ENCODE measurements around the gene BICD1. TPM values are rescaled to one million over a fixed set of nuclear protein-coding genes. Genes with fewer than 3 reads are reported as not detected.

Gene BICD1
- total and polyA plus RNA-seq, 4 donors: 0.46 to 3.4 (median 1.1) TPM

DNA sequence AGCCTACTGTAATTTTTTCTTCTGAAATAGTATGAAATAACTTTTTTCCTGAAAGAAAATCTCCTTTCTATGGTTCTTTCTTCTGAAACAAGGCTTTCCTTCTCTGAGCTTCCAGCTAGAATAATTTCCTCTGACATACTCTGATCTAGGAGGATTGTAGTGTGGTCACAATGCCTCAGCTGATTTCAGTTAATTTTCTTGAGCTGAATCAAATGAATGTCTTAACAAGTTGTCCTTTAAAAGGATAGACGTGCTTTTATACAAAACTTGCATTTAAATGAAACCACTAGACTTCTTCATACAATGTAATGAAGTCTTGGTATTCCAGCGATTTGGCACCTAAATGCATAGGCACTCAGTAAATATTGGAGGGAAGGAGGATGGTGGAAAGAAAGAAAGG is 94.4 kb downstream of the BICD1 start:
- DNase-seq (ENCODE audit: low spot score): no peak
- Histone ChIP-seq H3K9ac (ENCODE audit: low read depth in 1 of 2, low read length in 2 of 2) (no peak overlapping the region), H3K27me3 (ENCODE audit: control insufficient read depth in 4 of 4, insufficient read depth in 4 of 4, low read length in 3 of 4) (no peaks in the 10 kb centered on the region), H3K36me3 (ENCODE audit: control insufficient read depth in 4 of 4, insufficient read depth in 3 of 4, low read depth in 1 of 4, low read length in 3 of 4) (no peaks in the 10 kb centered on the region), H3K9me3 (ENCODE audit: control insufficient read depth in 4 of 4, low read length in 3 of 4) (no peaks in the 10 kb centered on the region), H3K4me3 (ENCODE audit: low read depth in 1 of 3, low read length in 3 of 3) (no peak overlapping the region), H3K4me1 (ENCODE audit: control insufficient read depth in 4 of 4, insufficient read depth in 4 of 4, low read length in 3 of 4) (no peaks in the 10 kb centered on the region), H3K27ac (ENCODE audit: low read depth in 1 of 2, low read length in 2 of 2) (no peak overlapping the region)
- TF ChIP-seq RAD21 (IDR thresholded peaks at IDR 0.05) (no peak), HNF4A (conservative IDR thresholded peaks at IDR 0.05) (no peak), FOXA2 (IDR thresholded peaks at IDR 0.05) (no peak), FOXA1 (IDR thresholded peaks at IDR 0.05) (no peak)
- TF ChIP-seq, protein P1, sequence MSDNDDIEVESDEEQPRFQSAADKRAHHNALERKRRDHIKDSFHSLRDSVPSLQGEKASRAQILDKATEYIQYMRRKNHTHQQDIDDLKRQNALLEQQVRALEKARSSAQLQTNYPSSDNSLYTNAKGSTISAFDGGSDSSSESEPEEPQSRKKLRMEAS (IDR thresholded peaks at IDR 0.05): no peak
- TF ChIP-seq, protein P2, sequence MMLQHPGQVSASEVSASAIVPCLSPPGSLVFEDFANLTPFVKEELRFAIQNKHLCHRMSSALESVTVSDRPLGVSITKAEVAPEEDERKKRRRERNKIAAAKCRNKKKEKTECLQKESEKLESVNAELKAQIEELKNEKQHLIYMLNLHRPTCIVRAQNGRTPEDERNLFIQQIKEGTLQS (IDR thresholded peaks at IDR 0.05): no peak
- 96% methylated on average over 2 of the region's 2 CpGs for WGBS

DNA sequence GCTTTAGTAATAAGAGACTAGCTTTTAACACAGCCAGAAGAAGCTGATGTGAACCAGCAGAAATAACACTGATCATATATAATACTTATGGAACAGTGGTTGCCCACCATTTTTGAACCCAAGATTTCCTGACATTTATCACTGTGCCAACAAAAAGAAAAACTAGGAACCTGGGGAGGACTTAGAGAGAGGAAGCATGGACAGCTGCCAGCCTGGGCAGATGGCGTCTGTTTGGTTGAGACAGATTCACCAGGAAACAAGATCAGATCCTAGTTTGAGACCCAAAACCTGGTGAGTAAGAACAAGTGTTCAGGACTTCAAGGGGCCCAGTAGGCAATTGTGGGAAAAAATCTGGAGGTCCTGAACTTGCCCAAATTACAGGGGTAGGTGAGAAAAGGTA is 95.3 kb downstream of the BICD1 start:
- Histone ChIP-seq H3K27ac (ENCODE audit: low read depth in 1 of 2, low read length in 2 of 2) (no peak overlapping the region), H3K36me3 (ENCODE audit: control insufficient read depth in 4 of 4, insufficient read depth in 3 of 4, low read depth in 1 of 4, low read length in 3 of 4) (no peaks in the 10 kb centered on the region), H3K9me3 (ENCODE audit: control insufficient read depth in 4 of 4, low read length in 3 of 4) (no peaks in the 10 kb centered on the region), H3K9ac (ENCODE audit: low read depth in 1 of 2, low read length in 2 of 2) (no peak overlapping the region), H3K4me3 (ENCODE audit: low read depth in 1 of 3, low read length in 3 of 3) (no peak overlapping the region), H3K27me3 (ENCODE audit: control insufficient read depth in 4 of 4, insufficient read depth in 4 of 4, low read length in 3 of 4) (no peaks in the 10 kb centered on the region), H3K4me1 (ENCODE audit: control insufficient read depth in 4 of 4, insufficient read depth in 4 of 4, low read length in 3 of 4) (no peaks in the 10 kb centered on the region)
- DNase-seq (ENCODE audit: low spot score): no peak
- 86% methylated on average over 1 of the region's 1 CpG for WGBS
- TF ChIP-seq SP1 (IDR thresholded peaks at IDR 0.05): no peak
- TF ChIP-seq, protein P3, sequence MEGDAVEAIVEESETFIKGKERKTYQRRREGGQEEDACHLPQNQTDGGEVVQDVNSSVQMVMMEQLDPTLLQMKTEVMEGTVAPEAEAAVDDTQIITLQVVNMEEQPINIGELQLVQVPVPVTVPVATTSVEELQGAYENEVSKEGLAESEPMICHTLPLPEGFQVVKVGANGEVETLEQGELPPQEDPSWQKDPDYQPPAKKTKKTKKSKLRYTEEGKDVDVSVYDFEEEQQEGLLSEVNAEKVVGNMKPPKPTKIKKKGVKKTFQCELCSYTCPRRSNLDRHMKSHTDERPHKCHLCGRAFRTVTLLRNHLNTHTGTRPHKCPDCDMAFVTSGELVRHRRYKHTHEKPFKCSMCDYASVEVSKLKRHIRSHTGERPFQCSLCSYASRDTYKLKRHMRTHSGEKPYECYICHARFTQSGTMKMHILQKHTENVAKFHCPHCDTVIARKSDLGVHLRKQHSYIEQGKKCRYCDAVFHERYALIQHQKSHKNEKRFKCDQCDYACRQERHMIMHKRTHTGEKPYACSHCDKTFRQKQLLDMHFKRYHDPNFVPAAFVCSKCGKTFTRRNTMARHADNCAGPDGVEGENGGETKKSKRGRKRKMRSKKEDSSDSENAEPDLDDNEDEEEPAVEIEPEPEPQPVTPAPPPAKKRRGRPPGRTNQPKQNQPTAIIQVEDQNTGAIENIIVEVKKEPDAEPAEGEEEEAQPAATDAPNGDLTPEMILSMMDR (IDR thresholded peaks at IDR 0.05; ENCODE audit: low read depth, low read length, missing input control): no peak
- TF ChIP-seq, protein P4, sequence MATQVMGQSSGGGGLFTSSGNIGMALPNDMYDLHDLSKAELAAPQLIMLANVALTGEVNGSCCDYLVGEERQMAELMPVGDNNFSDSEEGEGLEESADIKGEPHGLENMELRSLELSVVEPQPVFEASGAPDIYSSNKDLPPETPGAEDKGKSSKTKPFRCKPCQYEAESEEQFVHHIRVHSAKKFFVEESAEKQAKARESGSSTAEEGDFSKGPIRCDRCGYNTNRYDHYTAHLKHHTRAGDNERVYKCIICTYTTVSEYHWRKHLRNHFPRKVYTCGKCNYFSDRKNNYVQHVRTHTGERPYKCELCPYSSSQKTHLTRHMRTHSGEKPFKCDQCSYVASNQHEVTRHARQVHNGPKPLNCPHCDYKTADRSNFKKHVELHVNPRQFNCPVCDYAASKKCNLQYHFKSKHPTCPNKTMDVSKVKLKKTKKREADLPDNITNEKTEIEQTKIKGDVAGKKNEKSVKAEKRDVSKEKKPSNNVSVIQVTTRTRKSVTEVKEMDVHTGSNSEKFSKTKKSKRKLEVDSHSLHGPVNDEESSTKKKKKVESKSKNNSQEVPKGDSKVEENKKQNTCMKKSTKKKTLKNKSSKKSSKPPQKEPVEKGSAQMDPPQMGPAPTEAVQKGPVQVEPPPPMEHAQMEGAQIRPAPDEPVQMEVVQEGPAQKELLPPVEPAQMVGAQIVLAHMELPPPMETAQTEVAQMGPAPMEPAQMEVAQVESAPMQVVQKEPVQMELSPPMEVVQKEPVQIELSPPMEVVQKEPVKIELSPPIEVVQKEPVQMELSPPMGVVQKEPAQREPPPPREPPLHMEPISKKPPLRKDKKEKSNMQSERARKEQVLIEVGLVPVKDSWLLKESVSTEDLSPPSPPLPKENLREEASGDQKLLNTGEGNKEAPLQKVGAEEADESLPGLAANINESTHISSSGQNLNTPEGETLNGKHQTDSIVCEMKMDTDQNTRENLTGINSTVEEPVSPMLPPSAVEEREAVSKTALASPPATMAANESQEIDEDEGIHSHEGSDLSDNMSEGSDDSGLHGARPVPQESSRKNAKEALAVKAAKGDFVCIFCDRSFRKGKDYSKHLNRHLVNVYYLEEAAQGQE (IDR thresholded peaks at IDR 0.05): no peak

DNA sequence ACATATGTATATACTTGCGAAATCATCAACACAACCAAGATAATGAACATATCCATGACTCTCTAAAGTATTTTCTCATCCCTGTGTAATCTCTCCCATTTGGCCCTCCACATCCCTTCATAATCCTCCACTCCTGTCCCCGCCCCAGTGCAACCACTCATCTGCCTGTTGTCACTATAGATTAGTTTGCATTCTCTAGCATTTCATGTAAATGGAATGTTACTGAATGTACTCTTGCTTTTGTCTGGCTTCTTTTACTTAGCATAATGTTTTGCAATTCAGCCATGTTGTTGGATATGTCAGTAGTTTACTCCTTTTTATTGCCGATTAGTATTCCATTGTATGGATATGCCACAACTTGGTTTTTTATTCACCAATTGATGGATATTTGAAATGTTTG is 99.1 kb downstream of the BICD1 start:
- 97% methylated on average over 3 of the region's 3 CpGs for WGBS
- TF ChIP-seq SP1 (IDR thresholded peaks at IDR 0.05) (no peak), JUND (IDR thresholded peaks at IDR 0.05) (no peak), HNF4G (IDR thresholded peaks at IDR 0.05) (no peak), EGR1 (IDR thresholded peaks at IDR 0.05; ENCODE audit: low read depth in 2 of 2) (no peak), RAD21 (IDR thresholded peaks at IDR 0.05) (no peak)
- TF ChIP-seq, protein P2 (IDR thresholded peaks at IDR 0.05): no peak
- TF ChIP-seq, protein P1 (IDR thresholded peaks at IDR 0.05): no peak
- TF ChIP-seq, protein P3 (IDR thresholded peaks at IDR 0.05; ENCODE audit: low read depth, low read length, missing input control): no peak
- TF ChIP-seq, protein P4 (IDR thresholded peaks at IDR 0.05): no peak

More for the DNA sequence above, 99.1 kb downstream of the BICD1 start:
- Histone ChIP-seq H3K36me3 (ENCODE audit: control insufficient read depth in 4 of 4, insufficient read depth in 3 of 4, low read depth in 1 of 4, low read length in 3 of 4) (no peaks in the 10 kb centered on the region), H3K9me3 (ENCODE audit: control insufficient read depth in 4 of 4, low read length in 3 of 4) (no peaks in the 10 kb centered on the region), H3K27ac (ENCODE audit: low read depth in 1 of 2, low read length in 2 of 2) (no peak overlapping the region), H3K4me3 (ENCODE audit: low read depth in 1 of 3, low read length in 3 of 3) (no peak overlapping the region), H3K27me3 (ENCODE audit: control insufficient read depth in 4 of 4, insufficient read depth in 4 of 4, low read length in 3 of 4) (no peaks in the 10 kb centered on the region), H3K4me1 (ENCODE audit: control insufficient read depth in 4 of 4, insufficient read depth in 4 of 4, low read length in 3 of 4) (no peaks in the 10 kb centered on the region), H3K9ac (ENCODE audit: low read depth in 1 of 2, low read length in 2 of 2) (no peak overlapping the region)
- DNase-seq (ENCODE audit: low spot score): no peak
